Right lobe of liver (tissue), 6 donors: ENCODE results near the gene SETBP1. TPM values are rescaled to one million over a fixed set of nuclear protein-coding genes. Genes with fewer than 3 reads are reported as not detected.

ENCODE experiments used
- ATAC-seq, 4 donors: fragments of 200-7000 bp; cut with Tn5 transposase; one replicate each; pipeline ENCODE4 v1.9.1; 2020; ENCODE audit warnings: mild to moderate bottlenecking in 4 of 4, moderate library complexity in 4 of 4
- DNase-seq, 3 donors: peaks; one replicate each; pipeline ENCODE4 v3.0.0-alpha.2; 2020
- H3K27ac ChIP-seq, 3 donors: fragments of 200-600 bp; one replicate each; pipeline ENCODE4 v1.8.0; 2022
- H3K27me3 ChIP-seq, 2 donors: fragments of 200-600 bp; one replicate each; pipeline ENCODE4 v1.8.0; 2022
- H3K36me3 ChIP-seq, 4 donors: fragments of 200-600 bp; sonication (generic) in 1 of 4; one replicate each; pipeline versions ENCODE4 v1.5.1 to v1.8.0; 2017 to 2022; ENCODE audit warnings: control low read depth in 1 of 4
- H3K4me1 ChIP-seq, 4 donors: fragments of 200-600 bp; sonication (generic) in 1 of 4; one replicate each; pipeline versions ENCODE4 v1.5.1 to v1.8.0; 2017 to 2022; ENCODE audit warnings: control low read depth in 1 of 4
- H3K4me3 ChIP-seq, 3 donors: fragments of 200-600 bp; one replicate each; pipeline ENCODE4 v1.8.0; 2022
- H3K9me3 ChIP-seq, 4 donors: fragments of 200-600 bp; sonication (generic) in 1 of 4; one replicate each; pipeline versions ENCODE4 v1.5.1 to v1.8.0; 2017 to 2022; ENCODE audit warnings: control low read depth in 1 of 4
- POLR2A ChIP-seq: fragments of 450-650 bp; IDR thresholded peaks from one replicate; pipeline ENCODE4 v1.6.1; 2017; ENCODE audit warnings: antibody characterized with exemption, mild to moderate bottlenecking
- WGBS: methylation state at CpG from one replicate; pipeline ENCODE4 v1.1.6; 2018; ENCODE audit warnings: low coverage, low lambda C conversion rate; ENCODE audit not compliant: insufficient coverage; ENCODE audit errors: missing lambda C conversion rate; 5-methylcytosine and 5-hydroxymethylcytosine counted together
- intact Hi-C, 2 donors: fragments of 100-400 bp; cut with DNase I; formaldehyde crosslinking; loops; one replicate each; pipeline versions ENCODE4 v1.11.2 to v1.14.1; 2022
- total RNA-seq, 6 experiments: library from RNA; depleted of rRNA in 2 of 6; stranded (reverse); fragments of >200 nt in 2 of 6; fragmentation: NEBNext Ultra II Directional in 3 of 6; extraction: Animal tissue kit (Norgen Biotek cat#: 25700) in 3 of 6; gene quantifications; one replicate each; pipeline versions ENCODE4 v1.1.0 to v1.2.4, GENCODE V29; 2016 to 2023
- TF ChIP-seq, protein P1 (sequence below), 4 donors: fragments of 200-600 bp in 3 of 4; fragments of 450-650 bp in 1 of 4; IDR thresholded peaks; one replicate each; pipeline versions ENCODE4 v1.5.1 to v1.8.0; 2016 to 2022; ENCODE audit warnings: antibody characterized with exemption in 4 of 4, mild to moderate bottlenecking in 2 of 4
- donor health status: DM: no; HTN: yes; CAD: no.
- donor health status: DM: no; HTN: no; CAD: no.
- donor health status: DM: no; HTN: no; CAD: no.
- donor health status: DM: no; HTN: yes; CAD: no.
- donor health status: DM: no; HTN: yes; CAD: no.

Gene SETBP1
- total RNA-seq, 6 experiments from 2014 or later: 14.3 to 29.1 (median 16.6) TPM

DNA sequence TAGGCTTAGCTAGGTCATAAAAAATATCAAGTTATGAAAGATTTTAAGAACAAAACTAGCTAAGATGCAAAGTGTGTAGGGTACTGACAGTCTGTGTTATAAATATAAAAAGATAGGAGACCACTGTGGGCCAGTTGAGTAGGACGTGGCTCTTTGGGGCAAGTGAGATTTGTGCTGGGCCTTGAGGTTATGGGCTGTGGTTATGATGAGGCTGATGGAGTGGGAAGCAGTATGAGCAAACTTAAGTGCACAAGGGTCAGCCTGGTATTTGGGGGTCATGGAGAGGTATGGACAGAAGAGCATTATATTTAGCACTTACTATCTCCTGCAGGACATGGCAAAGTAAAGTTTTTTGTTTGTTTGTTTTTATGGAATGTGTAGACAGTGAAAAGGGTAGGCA lies 70.1 kb downstream of the SETBP1 start:
- H3K27ac ChIP-seq: no peak overlapping the region
- ATAC-seq (no peak), DNase-seq (no peak)
- H3K27me3 ChIP-seq: no peaks in the 10 kb centered on the region
- intact Hi-C loops: no loop called here
- H3K9me3 ChIP-seq: no peaks in the 10 kb centered on the region
- no peak for TF ChIP-seq POLR2A
- TF ChIP-seq, protein P1, sequence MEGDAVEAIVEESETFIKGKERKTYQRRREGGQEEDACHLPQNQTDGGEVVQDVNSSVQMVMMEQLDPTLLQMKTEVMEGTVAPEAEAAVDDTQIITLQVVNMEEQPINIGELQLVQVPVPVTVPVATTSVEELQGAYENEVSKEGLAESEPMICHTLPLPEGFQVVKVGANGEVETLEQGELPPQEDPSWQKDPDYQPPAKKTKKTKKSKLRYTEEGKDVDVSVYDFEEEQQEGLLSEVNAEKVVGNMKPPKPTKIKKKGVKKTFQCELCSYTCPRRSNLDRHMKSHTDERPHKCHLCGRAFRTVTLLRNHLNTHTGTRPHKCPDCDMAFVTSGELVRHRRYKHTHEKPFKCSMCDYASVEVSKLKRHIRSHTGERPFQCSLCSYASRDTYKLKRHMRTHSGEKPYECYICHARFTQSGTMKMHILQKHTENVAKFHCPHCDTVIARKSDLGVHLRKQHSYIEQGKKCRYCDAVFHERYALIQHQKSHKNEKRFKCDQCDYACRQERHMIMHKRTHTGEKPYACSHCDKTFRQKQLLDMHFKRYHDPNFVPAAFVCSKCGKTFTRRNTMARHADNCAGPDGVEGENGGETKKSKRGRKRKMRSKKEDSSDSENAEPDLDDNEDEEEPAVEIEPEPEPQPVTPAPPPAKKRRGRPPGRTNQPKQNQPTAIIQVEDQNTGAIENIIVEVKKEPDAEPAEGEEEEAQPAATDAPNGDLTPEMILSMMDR (IDR thresholded peaks at IDR 0.05): no peak
- H3K4me3 ChIP-seq: no peak overlapping the region
- no peaks in the 10 kb centered on the region for H3K36me3 ChIP-seq
- 94% methylated on average over 1 of the region's 1 CpG for WGBS
- peaks cover 0 to 10% (median 0%) of the 10 kb centered on the region in 4 donors for H3K4me1 ChIP-seq

DNA sequence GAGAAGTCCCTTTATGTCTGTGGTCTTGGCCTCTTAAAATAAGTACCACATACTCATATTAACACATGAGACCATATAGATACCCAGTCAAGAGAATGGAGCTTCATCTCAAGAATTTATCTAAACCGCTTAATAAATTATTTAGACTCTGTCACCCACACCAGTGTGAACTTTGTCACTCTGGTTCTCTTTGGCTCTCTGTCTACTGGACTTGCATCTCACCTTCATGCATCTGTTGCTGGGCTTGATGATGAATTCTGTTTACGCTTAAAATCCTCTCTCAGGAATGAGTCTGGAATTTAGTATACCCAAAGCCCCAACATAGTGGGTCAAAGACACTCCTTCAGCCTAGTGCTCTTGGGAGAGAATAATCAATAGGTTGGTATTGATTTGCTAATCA lies 73.9 kb downstream of the SETBP1 start:
- no peak for DNase-seq
- ATAC-seq: peak in 2 of 4 donors; percentile 44 to 60
- intact Hi-C loops: no loop called here
- H3K36me3 ChIP-seq: no peaks in the 10 kb centered on the region
- WGBS: 80% methylated on average over 2 of the region's 2 CpGs
- TF ChIP-seq, protein P1 (IDR thresholded peaks at IDR 0.05): no peak
- TF ChIP-seq POLR2A: no peak
- peaks cover 0 to 10% (median 0%) of the 10 kb centered on the region in 4 donors for H3K4me1 ChIP-seq
- H3K27me3 ChIP-seq: no peaks in the 10 kb centered on the region
- H3K9me3 ChIP-seq: no peaks in the 10 kb centered on the region
- H3K27ac ChIP-seq: no peak overlapping the region
- H3K4me3 ChIP-seq: no peak overlapping the region

DNA sequence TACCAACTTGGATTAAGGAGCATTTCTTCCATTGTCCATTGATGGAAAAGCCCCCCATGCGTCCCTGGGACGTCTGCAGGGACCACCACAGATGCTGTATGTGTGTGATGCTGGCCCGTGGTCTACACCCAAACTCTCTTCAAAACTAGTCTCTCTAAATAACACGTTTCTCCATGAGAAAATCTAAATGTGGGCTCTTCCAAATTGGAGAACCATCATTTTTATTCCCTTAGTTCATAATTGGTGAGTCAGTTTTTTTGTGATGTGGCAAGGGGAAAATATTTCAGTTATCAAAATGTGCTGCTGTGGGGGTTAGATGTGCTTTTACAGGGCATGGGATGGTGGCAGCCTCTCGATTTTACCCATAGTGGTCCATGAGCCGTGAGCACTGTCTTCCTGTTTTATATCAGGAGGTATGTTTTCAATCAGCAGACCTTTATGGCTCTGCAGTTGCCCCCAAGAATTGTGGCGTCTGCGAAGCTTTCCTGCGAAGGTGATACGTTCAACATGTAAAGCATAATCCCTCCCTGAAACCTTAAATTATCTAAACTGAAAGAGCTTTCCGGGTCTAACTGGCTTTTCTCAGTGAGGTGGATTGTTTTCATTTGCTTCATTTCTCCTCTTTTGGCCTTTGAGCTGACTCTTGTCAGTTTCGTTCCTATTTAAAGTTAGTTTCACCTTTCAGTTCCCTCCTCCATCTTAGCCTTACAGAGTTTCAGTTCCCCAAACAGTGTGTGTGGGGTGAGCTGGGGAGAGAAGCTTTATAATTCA lies 78.4 kb downstream of the SETBP1 start:
- Histone ChIP-seq H3K36me3 (no peaks in the 10 kb centered on the region), H3K27ac (no peak overlapping the region), H3K9me3 (no peaks in the 10 kb centered on the region), H3K4me3 (no peak overlapping the region), H3K4me1 (peaks cover 0 to 14% (median 0%) of the 10 kb centered on the region in 4 donors), H3K27me3 (no peaks in the 10 kb centered on the region)
- peak; percentile 43 to 70 (median 58) for ATAC-seq
- no peak for TF ChIP-seq POLR2A
- TF ChIP-seq, protein P1 (IDR thresholded peaks at IDR 0.05): no peak
- intact Hi-C loops: no loop called here
- no peak for DNase-seq
- 76% methylated on average over 12 of the region's 12 CpGs for WGBS

DNA sequence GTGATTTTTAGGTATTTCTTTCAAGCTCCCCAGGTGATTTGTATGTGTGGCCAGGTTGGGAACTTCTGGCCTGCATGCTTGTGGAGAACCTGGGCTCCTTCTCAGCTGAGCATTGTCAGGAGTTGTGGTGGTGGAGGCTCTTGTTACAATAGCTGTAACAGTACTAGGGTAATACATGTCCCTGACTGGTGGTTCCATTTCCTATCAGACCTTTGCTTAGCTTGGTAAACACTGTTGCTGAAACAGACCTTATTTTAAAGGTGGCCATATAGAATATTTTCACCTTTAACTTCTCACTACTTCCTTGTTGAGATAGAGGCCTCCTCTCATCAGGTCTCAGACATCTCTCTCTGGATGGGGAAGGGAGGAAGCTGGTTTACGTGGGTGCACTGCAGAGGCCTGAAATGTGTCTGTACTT lies 79.2 kb downstream of the SETBP1 start:
- Histone ChIP-seq H3K27ac (no peak overlapping the region), H3K4me3 (no peak overlapping the region), H3K9me3 (no peaks in the 10 kb centered on the region), H3K27me3 (no peaks in the 10 kb centered on the region), H3K4me1 (peaks cover 0 to 7% (median 0%) of the 10 kb centered on the region in 4 donors), H3K36me3 (no peaks in the 10 kb centered on the region)
- no peak for ATAC-seq
- TF ChIP-seq POLR2A: no peak
- TF ChIP-seq, protein P1 (IDR thresholded peaks at IDR 0.05): no peak
- DNase-seq: no peak
- intact Hi-C loops: no loop called here
- WGBS: 80% methylated on average over 1 of the region's 1 CpG
